ENCODE measurements around the gene THAP4. TPM values are rescaled to one million over a fixed set of nuclear protein-coding genes. Genes with fewer than 3 reads are reported as not detected.

The THAP4 gene
- total RNA-seq, 4 donors from 2014 or later, result 46.4 to 56.2 (median 51.2) TPM

DNA sequence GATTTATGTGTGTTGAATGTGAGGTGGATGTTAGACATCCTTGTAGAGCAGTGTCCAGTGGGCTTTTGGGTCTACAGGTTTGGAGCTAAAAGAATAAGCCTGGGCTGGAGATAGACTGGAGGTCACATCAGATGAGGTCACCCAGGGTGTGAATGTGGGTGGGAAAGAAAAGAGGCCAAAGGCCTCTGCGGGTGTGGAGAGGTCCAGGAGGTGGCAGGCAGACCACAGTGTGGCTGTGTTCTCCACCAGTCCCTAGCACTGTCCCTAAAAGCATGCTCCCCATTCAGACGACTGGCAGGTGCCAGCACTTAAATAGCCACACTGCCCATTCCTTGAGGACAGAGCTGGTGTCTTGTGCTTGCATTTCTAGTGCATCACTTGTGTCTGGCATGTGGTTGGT lies 4.7 kb upstream of the THAP4 start:
- H3K27ac ChIP-seq, result no peak overlapping the region
- peaks cover 35% of the 10 kb centered on the region for H3K4me1 ChIP-seq
- no peak for DNase-seq (ENCODE audit: low spot score in 2 of 2)
- 61% methylated on average over 2 of the region's 2 CpGs for WGBS
- H3K9me3 ChIP-seq, result no peaks in the 10 kb centered on the region
- no peak for TF ChIP-seq POLR2AphosphoS5 (IDR thresholded peaks at IDR 0.05)
- no peak for TF ChIP-seq EP300 (IDR thresholded peaks at IDR 0.05)
- no peak overlapping the region for H3K4me3 ChIP-seq
- H3K27me3 ChIP-seq, result no peaks in the 10 kb centered on the region
- H3K36me3 ChIP-seq, result no peaks in the 10 kb centered on the region

DNA sequence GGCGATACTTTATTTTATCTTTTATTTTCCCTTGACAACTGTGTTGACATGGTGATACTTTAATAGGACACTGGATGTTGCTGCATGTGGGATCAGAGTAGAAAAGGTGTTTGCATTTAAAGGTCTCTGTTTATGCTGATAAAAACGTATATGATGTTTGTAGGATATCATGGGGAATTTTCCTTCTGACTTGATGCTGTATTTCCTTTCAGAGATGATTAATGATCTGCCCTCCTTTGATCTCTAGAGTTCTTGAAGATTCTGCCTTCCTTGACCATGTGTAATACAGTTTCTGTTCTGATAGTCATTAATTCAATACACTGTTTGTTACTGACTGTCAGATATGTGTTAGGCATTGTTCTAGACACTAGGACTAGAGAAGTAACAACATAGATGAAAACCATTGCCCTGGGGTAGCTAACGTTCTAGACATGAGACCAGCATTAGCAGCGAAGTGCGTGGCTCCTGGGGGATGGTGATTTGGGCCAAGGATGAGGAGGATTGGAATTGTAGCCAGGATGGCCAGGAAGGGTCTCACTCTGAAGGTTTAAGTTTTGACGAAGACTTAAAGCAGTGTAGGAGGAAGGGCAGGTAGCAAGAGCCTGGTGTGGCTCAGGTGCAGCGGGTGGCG lies 3.3 kb upstream of the THAP4 start:
- H3K27me3 ChIP-seq, result no peaks in the 10 kb centered on the region
- no peaks in the 10 kb centered on the region for H3K36me3 ChIP-seq
- no peak overlapping the region for H3K4me3 ChIP-seq
- no peak for TF ChIP-seq EP300 (IDR thresholded peaks at IDR 0.05)
- no peak for TF ChIP-seq POLR2AphosphoS5 (IDR thresholded peaks at IDR 0.05)
- TF ChIP-seq POLR2A (IDR thresholded peaks at IDR 0.05), result no peak
- TF ChIP-seq, protein P1, sequence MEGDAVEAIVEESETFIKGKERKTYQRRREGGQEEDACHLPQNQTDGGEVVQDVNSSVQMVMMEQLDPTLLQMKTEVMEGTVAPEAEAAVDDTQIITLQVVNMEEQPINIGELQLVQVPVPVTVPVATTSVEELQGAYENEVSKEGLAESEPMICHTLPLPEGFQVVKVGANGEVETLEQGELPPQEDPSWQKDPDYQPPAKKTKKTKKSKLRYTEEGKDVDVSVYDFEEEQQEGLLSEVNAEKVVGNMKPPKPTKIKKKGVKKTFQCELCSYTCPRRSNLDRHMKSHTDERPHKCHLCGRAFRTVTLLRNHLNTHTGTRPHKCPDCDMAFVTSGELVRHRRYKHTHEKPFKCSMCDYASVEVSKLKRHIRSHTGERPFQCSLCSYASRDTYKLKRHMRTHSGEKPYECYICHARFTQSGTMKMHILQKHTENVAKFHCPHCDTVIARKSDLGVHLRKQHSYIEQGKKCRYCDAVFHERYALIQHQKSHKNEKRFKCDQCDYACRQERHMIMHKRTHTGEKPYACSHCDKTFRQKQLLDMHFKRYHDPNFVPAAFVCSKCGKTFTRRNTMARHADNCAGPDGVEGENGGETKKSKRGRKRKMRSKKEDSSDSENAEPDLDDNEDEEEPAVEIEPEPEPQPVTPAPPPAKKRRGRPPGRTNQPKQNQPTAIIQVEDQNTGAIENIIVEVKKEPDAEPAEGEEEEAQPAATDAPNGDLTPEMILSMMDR (IDR thresholded peaks at IDR 0.05), result no peak
- peaks cover 45% of the 10 kb centered on the region for H3K4me1 ChIP-seq
- WGBS, result 81% methylated on average over 8 of the region's 8 CpGs
- no peak for DNase-seq (ENCODE audit: low spot score in 2 of 2)
- no peak overlapping the region for H3K27ac ChIP-seq
- no peaks in the 10 kb centered on the region for H3K9me3 ChIP-seq

DNA sequence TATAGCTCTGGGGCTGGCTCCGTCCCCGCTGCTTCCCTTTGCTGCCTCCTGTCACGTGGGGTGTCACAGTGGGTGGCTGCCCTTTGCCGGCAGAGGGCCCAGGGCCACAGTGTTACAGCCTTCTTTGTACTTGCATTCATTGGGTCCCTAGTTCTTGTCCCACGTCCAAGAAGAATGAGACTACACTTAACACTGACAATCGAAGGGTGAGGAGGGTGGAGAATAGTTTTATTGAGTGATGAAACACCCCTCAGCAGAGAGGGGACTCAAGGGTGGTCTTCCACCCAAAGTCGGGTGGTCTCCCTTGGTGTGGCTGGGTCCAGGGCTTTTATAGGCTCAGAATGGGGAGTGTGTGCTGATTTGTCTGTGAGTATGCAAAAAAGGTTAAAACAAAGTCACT lies 2.4 kb upstream of the THAP4 start:
- H3K4me1 ChIP-seq, result peaks cover 51% of the 10 kb centered on the region
- H3K4me3 ChIP-seq, result peak overlapping the region; percentile 92

DNA sequence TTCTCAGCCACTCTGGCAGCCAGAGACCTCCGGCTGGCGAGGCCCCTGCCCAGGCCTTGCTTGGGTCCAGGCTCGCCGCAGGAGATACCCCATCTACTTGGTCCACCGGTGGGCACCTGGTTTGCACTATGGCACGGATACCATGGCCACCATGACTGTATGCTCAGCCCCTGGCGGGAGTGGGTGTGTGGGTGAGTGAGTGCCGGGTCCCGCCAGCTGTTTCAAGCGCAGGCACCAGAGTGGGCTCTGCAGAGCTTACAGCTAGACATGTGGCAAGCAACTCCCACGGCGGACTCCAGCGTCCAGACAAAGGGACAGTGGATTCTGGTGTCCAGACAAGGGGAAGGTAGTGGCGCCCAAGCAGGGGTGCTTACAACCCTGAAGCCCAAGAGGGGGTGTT lies 2.0 kb upstream of the THAP4 start:
- peaks cover 56% of the 10 kb centered on the region for H3K4me1 ChIP-seq

More for the DNA sequence above, 2.4 kb upstream of the THAP4 start:
- WGBS, result 97% methylated on average over 7 of the region's 7 CpGs
- H3K27ac ChIP-seq, result no peak overlapping the region
- no peaks in the 10 kb centered on the region for H3K36me3 ChIP-seq
- H3K9me3 ChIP-seq, result no peaks in the 10 kb centered on the region
- no peak for TF ChIP-seq POLR2AphosphoS5 (IDR thresholded peaks at IDR 0.05)
- TF ChIP-seq POLR2A (IDR thresholded peaks at IDR 0.05), result no peak
- TF ChIP-seq, protein P1 (IDR thresholded peaks at IDR 0.05), result no peak
- no peak for TF ChIP-seq EP300 (IDR thresholded peaks at IDR 0.05)
- no peaks in the 10 kb centered on the region for H3K27me3 ChIP-seq
- DNase-seq (ENCODE audit: low spot score in 2 of 2), result no peak

DNA sequence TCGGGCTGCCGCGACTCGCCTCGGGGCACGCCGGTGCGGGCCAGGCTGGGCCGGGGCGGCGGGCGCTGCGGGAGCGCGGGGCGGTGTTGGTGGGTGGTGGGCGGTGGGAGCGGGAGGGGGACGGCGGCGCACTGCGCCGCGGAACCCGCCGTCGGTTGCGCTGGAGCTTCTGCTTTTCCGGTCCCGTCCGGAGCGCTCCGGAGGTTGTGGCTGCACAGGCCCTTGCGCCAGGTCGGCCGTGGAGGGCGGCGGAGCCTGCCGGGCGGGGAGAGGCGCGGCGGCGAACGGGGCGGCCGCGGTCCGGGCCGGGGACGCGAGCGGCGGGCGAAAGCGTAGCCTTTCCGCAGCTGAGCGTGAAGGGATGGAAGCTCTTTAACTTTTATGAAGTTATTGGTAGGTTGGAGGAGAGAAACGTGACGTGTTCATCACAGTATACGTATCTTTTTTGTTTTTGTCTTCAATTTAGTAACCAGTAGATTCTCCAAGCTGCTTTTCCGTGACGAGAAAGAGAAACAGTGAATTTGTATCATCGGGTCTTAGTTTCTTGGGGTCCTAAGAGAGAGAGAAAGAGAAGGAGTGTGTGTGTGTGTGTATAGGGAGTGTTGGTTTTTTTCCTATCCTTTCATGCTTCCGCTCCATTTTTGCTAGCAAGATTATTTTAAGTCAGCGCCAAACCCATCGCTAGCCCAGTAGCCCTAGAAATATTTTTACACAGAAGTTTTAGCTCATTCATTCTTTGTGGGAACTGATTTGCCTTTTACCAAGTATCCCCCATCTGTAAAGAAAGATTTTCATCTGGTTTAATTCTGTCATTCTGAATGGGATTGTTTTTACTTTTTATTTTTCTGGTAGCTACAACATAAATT lies 1.1 kb upstream of the THAP4 start:
- H3K4me1 ChIP-seq, result peaks cover 56% of the 10 kb centered on the region
- TF ChIP-seq POLR2AphosphoS5 (IDR thresholded peaks at IDR 0.05), result no peak
- no peak for TF ChIP-seq POLR2A (IDR thresholded peaks at IDR 0.05)
- TF ChIP-seq, protein P1 (IDR thresholded peaks at IDR 0.05), result no peak
- TF ChIP-seq EP300 (IDR thresholded peaks at IDR 0.05), result no peak
- no peaks in the 10 kb centered on the region for H3K9me3 ChIP-seq
- peak overlapping the region; percentile 92 for H3K4me3 ChIP-seq
- H3K27me3 ChIP-seq, result no peaks in the 10 kb centered on the region
- no peak for DNase-seq (ENCODE audit: low spot score in 2 of 2)
- 2% methylated on average over 9 of the region's 67 CpGs for WGBS
- H3K27ac ChIP-seq, result peak overlapping the region; percentile 98
- H3K36me3 ChIP-seq, result peaks cover 8% of the 10 kb centered on the region

More for the DNA sequence above, 2.0 kb upstream of the THAP4 start:
- DNase-seq (ENCODE audit: low spot score in 2 of 2), result no peak
- TF ChIP-seq POLR2AphosphoS5 (IDR thresholded peaks at IDR 0.05) (no peak), POLR2A (IDR thresholded peaks at IDR 0.05) (no peak), EP300 (IDR thresholded peaks at IDR 0.05) (no peak)
- TF ChIP-seq, protein P1 (IDR thresholded peaks at IDR 0.05), result no peak
- H3K27ac ChIP-seq, result no peak overlapping the region
- no peaks in the 10 kb centered on the region for H3K9me3 ChIP-seq
- H3K36me3 ChIP-seq, result no peaks in the 10 kb centered on the region
- H3K4me3 ChIP-seq, result peak overlapping the region; percentile 92
- 93% methylated on average over 12 of the region's 14 CpGs for WGBS
- no peaks in the 10 kb centered on the region for H3K27me3 ChIP-seq
